Panc1 (cell line): Measurements from ENCODE around the gene CLSTN3. TPM values are rescaled to one million over a fixed set of nuclear protein-coding genes. Genes with fewer than 3 reads are reported as not detected.

Experiments used
- ATAC-seq: fragments of 200-7000 bp; cut with Tn5 transposase; 2 replicates; pipeline ENCODE4 v1.9.1; 2020; ENCODE audit warnings: mild to moderate bottlenecking, moderate library complexity
- BruUV-seq: library from RNA; stranded (reverse); fragments of 400-500 nt; replicated peaks from 2 replicates; lab custom pipeline; 2021; lab: Mats Ljungman, UMichigan
- CTCF ChIA-PET: fragments of 300-600 bp; sonication (Branson Sonifier 250); formaldehyde crosslinking; loops from one replicate; lab custom pipeline; 2022; ENCODE audit warnings: antibody characterized with exemption; lab: Charles Lee
- POLR2A ChIA-PET: fragments of 300-600 bp; sonication (Branson Sonifier 250); formaldehyde crosslinking; loops from one replicate; lab custom pipeline; 2022; ENCODE audit warnings: antibody characterized with exemption; lab: Charles Lee
- DNase-seq: peaks from one replicate; pipeline ENCODE4 v3.0.0-alpha.2; 2010; ENCODE audit warnings: low read depth, low spot score
- H3K27ac ChIP-seq: 2 replicates; pipeline ENCODE4 v1.5.1; 2011; ENCODE audit warnings: mild to moderate bottlenecking, low read length, inconsistent platforms
- H3K27me3 ChIP-seq: fragments of 200-500 bp; sonication (Bioruptor generic); 2 replicates; pipeline ENCODE4 v1.6.0; 2014; ENCODE audit warnings: low read length, inconsistent platforms; ENCODE audit not compliant: control insufficient read depth, insufficient read depth
- H3K36me3 ChIP-seq: fragments of 200-500 bp; sonication (Bioruptor generic); 2 replicates; pipeline ENCODE4 v1.5.1; 2014; ENCODE audit warnings: inconsistent platforms, mild to moderate bottlenecking, low read length, moderate library complexity; ENCODE audit not compliant: control insufficient read depth, insufficient read depth
- H3K4me1 ChIP-seq: 2 replicates; pipeline ENCODE4 v1.5.1; 2011; ENCODE audit warnings: inconsistent platforms, mild to moderate bottlenecking, low read length, moderate library complexity; ENCODE audit not compliant: control insufficient read depth, insufficient read depth
- H3K4me3 ChIP-seq, 2 experiments: 2 replicates each; pipeline ENCODE4 v1.5.1; 2011 to 2012; ENCODE audit warnings: low read depth in 2 of 2, low read length in 2 of 2, mild to moderate bottlenecking in 2 of 2, inconsistent platforms in 1 of 2, moderate library complexity in 1 of 2
- H3K9me3 ChIP-seq: fragments of 200-500 bp; sonication (Bioruptor generic); 2 replicates; pipeline ENCODE4 v1.5.1; 2014; ENCODE audit warnings: low read depth, mild to moderate bottlenecking, inconsistent platforms, low read length, moderate library complexity; ENCODE audit not compliant: control insufficient read depth, insufficient read depth
- CTCF ChIP-seq: fragments of 450-650 bp; IDR thresholded peaks from 2 replicates; pipeline ENCODE4 v1.5.1; 2017; ENCODE audit warnings: mild to moderate bottlenecking
- POLR2AphosphoS5 ChIP-seq: IDR thresholded peaks from 2 replicates; pipeline ENCODE4 v1.6.1; 2012; ENCODE audit warnings: mild to moderate bottlenecking, low read depth, low read length, moderate library complexity
- SIN3A ChIP-seq: IDR thresholded peaks from 2 replicates; pipeline ENCODE4 v1.6.1; 2012; ENCODE audit warnings: low read depth, mild to moderate bottlenecking, low read length, moderate library complexity, borderline replicate concordance; ENCODE audit not compliant: insufficient read depth
- TCF7L2 ChIP-seq: IDR thresholded peaks from 2 replicates; pipeline ENCODE4 v1.6.1; 2011; ENCODE audit warnings: mild to moderate bottlenecking, low read depth, low read length, inconsistent platforms
- in situ Hi-C: cut with HindIII; loops from 2 replicates; pipeline ENCODE4 v1.10.0; 2016; ENCODE audit warnings: low sequenced_read_pairs, low pct_unique_long_range_greater_than_20kb
- intact Hi-C: fragments of 100-400 bp; cut with micrococcal nuclease; formaldehyde crosslinking; loops from one replicate; pipeline ENCODE4 v1.10.0; 2022; ENCODE audit not compliant: unreplicated experiment
- total RNA-seq: library from RNA; stranded (reverse); gene quantifications from one replicate; pipeline ENCODE4 v1.2.1, GENCODE V29; 2021; ENCODE audit not compliant: unreplicated experiment
- TF ChIP-seq, protein P1 (sequence below), 2 experiments: IDR thresholded peaks; 2 replicates each; pipeline ENCODE4 v1.6.1; 2011 to 2012; ENCODE audit warnings: low read depth in 2 of 2, control low read depth in 1 of 2, low read length in 1 of 2, mild to moderate bottlenecking in 1 of 2, moderate library complexity in 1 of 2; ENCODE audit not compliant: insufficient read depth in 1 of 2

The CLSTN3 gene
- total RNA-seq, 1 experiment from 2014 or later = 5.9 TPM

DNA sequence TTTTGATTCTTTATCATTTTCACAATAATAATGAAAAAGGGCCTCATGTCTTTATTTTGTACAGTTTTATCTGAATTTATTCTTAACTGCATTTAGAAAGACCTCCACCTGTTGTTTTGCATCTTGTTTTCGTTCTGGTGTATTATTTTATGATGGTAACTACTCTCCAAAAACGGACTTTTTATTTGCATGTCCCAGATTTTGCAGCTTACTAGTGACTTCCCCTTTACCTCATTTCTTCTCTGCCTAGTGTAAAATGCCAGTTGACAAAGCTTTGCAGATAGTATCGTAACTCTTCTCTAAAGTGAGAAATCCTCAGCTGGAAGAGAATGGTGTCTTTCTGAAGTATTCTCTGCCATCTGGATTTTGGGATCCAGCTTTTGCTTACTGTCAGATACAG, 76.5 kb downstream of the CLSTN3 start:
- H3K36me3 ChIP-seq = no peaks in the 10 kb centered on the region; the same call in 1 of the 2 replicates

DNA sequence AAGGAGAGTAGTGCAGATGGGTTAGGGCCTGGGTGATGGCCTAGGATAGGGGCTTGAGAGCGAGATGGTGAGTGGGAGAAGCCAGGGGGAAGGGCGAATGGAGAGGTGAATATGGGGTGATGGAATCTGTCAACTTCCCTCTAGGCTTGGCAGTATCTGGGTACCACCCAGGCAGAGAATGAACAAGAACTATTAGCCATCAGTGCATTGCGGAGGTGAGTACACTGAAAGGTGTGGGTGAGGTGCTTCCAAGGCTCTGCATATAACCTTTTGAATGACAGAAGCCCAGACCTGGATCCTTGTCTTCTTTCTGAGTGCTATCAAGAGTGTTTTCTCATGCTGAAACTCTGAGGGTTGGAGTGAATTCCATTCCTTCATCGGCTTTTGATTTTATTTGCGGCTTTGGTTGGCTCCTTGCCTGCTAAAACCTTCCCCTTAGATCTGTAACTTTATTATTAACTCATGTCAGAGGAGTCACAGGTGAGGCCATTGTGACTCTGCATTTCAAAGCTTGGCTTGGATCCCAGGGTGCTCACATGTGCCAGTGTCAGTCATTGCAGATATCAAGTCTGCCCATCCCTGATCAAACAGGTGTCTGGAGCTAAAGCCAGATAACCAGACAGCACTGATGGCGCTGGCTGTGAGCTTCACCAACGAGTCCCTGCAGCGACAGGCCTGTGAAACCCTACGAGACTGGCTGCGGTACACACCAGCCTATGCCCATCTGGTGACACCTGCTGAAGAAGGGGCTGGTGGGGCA, 77.9 kb downstream of the CLSTN3 start:
- intact Hi-C loops = no loop called here
- H3K36me3 ChIP-seq = no peaks in the 10 kb centered on the region; the same call in 1 of the 2 replicates
- ATAC-seq (no peak), DNase-seq (no peak)
- CTCF ChIA-PET = no interaction called here
- TF ChIP-seq SIN3A = no peak
- TF ChIP-seq CTCF = no peak
- no peak for TF ChIP-seq POLR2AphosphoS5
- TF ChIP-seq, protein P1, sequence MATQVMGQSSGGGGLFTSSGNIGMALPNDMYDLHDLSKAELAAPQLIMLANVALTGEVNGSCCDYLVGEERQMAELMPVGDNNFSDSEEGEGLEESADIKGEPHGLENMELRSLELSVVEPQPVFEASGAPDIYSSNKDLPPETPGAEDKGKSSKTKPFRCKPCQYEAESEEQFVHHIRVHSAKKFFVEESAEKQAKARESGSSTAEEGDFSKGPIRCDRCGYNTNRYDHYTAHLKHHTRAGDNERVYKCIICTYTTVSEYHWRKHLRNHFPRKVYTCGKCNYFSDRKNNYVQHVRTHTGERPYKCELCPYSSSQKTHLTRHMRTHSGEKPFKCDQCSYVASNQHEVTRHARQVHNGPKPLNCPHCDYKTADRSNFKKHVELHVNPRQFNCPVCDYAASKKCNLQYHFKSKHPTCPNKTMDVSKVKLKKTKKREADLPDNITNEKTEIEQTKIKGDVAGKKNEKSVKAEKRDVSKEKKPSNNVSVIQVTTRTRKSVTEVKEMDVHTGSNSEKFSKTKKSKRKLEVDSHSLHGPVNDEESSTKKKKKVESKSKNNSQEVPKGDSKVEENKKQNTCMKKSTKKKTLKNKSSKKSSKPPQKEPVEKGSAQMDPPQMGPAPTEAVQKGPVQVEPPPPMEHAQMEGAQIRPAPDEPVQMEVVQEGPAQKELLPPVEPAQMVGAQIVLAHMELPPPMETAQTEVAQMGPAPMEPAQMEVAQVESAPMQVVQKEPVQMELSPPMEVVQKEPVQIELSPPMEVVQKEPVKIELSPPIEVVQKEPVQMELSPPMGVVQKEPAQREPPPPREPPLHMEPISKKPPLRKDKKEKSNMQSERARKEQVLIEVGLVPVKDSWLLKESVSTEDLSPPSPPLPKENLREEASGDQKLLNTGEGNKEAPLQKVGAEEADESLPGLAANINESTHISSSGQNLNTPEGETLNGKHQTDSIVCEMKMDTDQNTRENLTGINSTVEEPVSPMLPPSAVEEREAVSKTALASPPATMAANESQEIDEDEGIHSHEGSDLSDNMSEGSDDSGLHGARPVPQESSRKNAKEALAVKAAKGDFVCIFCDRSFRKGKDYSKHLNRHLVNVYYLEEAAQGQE (IDR thresholded peaks at IDR 0.05; ENCODE audit: insufficient read depth in 1 of 2, low read depth in 2 of 2, low read length in 1 of 2) = no peak
- TF ChIP-seq TCF7L2 = no peak
- no peak overlapping the region for H3K27ac ChIP-seq
- H3K9me3 ChIP-seq = no peaks in the 10 kb centered on the region
- BruUV-seq = no TSS peak
- in situ Hi-C loops = no loop called here
- H3K4me1 ChIP-seq = no peaks in the 10 kb centered on the region
- no peaks in the 10 kb centered on the region for H3K27me3 ChIP-seq
- no peak overlapping the region for H3K4me3 ChIP-seq
- POLR2A ChIA-PET = no interaction called here

More for the DNA sequence above, 76.5 kb downstream of the CLSTN3 start:
- no peak for DNase-seq
- no peaks in the 10 kb centered on the region for H3K27me3 ChIP-seq
- no peaks in the 10 kb centered on the region for H3K9me3 ChIP-seq
- no peak for ATAC-seq
- H3K4me3 ChIP-seq = no peak overlapping the region
- BruUV-seq = no TSS peak
- ChIA-PET POLR2A (no interaction called here), CTCF (no interaction called here)
- in situ Hi-C loops = no loop called here
- H3K4me1 ChIP-seq = no peaks in the 10 kb centered on the region
- no peak for TF ChIP-seq CTCF
- TF ChIP-seq, protein P1 (IDR thresholded peaks at IDR 0.05; ENCODE audit: insufficient read depth in 1 of 2, low read depth in 2 of 2, low read length in 1 of 2) = no peak
- no peak for TF ChIP-seq TCF7L2
- no peak for TF ChIP-seq POLR2AphosphoS5
- intact Hi-C loops = no loop called here
- H3K27ac ChIP-seq = no peak overlapping the region
